ENCODE data around the gene SLC19A1.
A peak's percentile ranks its signal among the peaks of the same experiment; 100 is the strongest.

SLC19A1 gene

DNA sequence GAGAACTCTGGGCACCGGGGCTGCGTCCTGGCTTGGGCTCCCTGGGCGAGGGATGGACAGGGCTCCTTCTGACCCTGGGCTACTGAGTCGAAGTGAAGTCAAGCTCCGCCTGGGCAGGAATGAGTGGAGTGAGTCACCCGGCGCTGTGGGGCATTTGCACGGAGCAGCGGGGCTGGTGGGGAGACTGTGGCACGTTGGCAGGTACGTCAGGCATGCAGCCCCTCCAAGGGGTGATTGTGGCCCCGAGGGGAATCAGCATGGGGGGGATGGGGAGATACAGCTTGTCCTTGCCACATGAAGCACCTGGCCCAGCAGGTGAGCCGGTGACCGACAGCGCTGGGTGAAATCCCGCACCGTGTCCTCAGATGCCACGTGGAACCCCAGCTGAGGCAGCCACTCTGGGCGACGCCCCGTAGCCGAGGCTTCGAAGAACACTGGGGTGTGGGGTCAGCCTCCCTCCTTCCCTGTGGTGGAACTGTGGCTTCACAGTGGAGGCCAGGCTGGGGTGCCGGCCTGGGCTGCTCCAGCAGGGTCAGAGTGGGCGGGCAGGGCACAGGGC lies 74.9 kb downstream of the SLC19A1 start:
- no peak for DNase-seq (ENCODE audit: low read depth in 2 of 2)

DNA sequence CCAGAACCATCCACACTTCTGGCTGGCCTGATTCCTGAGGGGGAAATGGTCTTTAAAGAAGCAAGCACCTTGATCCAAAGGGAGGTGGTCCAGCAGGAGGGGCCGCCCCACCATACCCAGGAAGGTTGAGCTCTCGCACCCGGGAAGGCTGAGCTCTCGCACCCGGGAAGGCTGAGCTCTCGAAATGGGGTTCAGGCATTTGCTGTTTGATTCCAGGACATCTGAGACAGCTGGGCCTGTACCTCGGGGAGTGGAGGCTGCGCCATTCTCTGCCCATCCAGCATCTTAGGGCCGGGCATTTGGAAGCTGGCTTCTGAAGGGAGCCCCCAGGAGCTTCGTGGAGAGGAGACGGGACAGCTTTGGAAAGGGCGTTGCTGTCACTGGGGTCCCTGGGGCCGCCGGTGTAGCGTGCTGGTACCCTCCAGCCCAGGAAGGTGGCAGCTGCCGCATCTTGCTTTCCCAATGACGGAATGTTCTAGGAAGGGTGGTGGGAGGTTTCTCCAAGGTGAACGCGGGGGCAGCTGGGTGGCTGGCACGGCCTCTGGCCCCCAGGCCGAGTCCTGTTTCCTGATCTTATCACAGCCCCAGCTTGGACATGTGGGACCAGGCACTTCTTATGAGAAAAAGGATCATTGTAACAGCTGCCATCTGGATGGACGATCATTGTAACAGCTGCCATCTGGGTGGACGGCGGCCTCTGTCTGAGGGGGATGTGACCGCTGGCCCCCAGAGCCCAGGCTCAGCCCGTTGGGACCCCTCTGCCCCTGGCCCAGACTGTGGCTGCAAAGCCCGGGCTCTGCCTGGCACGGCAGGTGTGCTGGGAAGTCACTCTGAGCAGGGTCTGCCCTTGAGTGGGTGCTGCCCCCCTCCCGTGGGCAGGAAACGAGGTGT lies 75.7 kb downstream of the SLC19A1 start:
- no peak for DNase-seq (ENCODE audit: low read depth in 2 of 2)

GRCh38 chr21:45465611-45466329 lies 76.5 kb downstream of the SLC19A1 start:
- DNase-seq (ENCODE audit: low read depth in 2 of 2), result no peak

DNA sequence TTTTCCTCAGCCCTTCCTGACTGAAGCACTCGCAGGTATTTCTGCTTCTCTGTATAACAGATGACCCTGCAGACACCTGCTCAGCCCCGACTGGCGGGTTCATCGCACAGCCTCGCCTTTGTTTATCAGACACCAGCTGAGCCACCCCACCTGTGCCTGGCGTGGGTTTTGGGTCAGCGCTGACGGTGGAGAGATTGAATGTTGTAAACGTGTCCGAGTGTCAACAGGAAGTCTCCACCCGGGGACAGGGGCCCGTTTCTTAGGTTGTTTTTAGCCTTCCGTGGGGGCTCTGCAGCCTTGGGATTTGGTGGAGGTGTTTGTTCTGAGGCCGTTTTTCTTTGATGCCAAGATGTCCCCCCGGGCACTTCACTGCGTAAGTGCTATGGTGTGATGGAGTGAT lies 77.1 kb downstream of the SLC19A1 start:
- DNase-seq (ENCODE audit: low read depth in 2 of 2), result no peak

- no peak for DNase-seq (ENCODE audit: low read depth in 2 of 2)
Measured at GRCh38 chr21:45464309-45464708, 77.9 kb downstream of the SLC19A1 start.

GRCh38 chr21:45463871-45464270 lies 78.4 kb downstream of the SLC19A1 start:
- no peak for DNase-seq (ENCODE audit: low read depth in 2 of 2)

- no peak for DNase-seq (ENCODE audit: low read depth in 2 of 2)
Measured at GRCh38 chr21:45461806-45462341, 80.4 kb downstream of the SLC19A1 start.

- DNase-seq (ENCODE audit: low read depth in 2 of 2), result no peak
Measured at GRCh38 chr21:45461369-45461750, 80.9 kb downstream of the SLC19A1 start.

GRCh38 chr21:45460611-45461368 lies 81.5 kb downstream of the SLC19A1 start:
- DNase-seq (ENCODE audit: low read depth in 2 of 2), result peak; percentile 63

- DNase-seq (ENCODE audit: low read depth in 2 of 2), result no peak
Measured at GRCh38 chr21:45460011-45460565, 82.2 kb downstream of the SLC19A1 start.

DNA sequence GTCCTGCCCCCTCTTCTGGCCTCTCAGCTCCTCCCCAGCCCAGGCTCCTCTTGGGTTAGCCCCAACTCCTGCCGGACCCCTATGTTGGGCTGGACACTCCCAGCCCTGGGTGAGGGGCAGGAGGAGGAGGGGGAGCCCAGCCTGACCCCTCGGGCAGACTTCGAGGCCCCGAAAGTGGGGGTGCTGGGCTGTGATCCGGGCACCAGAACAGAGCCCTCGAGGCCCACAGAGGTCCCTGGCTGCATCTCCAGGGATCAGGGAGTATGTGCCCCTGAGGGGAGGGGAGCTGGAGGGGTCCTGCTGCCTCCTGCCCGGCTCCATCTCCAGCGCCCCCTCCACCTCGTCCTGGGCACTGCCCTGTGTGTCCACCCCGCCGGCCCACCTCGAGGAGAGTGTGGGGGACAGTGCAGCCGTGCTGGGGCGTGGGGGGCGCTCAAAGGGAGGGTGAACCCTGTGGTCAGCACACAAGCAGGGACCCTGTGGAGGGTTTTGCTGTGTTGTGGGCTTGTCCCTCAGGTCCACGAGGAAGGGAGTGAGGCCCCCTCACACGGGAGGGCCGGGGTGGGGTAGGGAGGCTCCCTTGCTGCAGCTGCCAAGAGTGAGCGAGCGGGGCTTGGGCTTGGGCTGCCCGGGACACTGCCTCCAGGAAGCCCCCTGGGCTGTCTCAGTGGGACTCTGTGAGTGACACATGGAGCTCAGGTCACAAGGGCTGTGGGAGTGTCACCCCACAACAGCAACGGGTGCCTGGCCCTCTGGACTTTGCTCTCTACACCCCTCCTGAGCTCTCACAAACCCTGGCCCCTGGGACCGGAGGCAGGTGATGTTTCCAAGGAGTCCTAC lies 82.8 kb downstream of the SLC19A1 start:
- DNase-seq (ENCODE audit: low read depth in 2 of 2), result no peak

DNA sequence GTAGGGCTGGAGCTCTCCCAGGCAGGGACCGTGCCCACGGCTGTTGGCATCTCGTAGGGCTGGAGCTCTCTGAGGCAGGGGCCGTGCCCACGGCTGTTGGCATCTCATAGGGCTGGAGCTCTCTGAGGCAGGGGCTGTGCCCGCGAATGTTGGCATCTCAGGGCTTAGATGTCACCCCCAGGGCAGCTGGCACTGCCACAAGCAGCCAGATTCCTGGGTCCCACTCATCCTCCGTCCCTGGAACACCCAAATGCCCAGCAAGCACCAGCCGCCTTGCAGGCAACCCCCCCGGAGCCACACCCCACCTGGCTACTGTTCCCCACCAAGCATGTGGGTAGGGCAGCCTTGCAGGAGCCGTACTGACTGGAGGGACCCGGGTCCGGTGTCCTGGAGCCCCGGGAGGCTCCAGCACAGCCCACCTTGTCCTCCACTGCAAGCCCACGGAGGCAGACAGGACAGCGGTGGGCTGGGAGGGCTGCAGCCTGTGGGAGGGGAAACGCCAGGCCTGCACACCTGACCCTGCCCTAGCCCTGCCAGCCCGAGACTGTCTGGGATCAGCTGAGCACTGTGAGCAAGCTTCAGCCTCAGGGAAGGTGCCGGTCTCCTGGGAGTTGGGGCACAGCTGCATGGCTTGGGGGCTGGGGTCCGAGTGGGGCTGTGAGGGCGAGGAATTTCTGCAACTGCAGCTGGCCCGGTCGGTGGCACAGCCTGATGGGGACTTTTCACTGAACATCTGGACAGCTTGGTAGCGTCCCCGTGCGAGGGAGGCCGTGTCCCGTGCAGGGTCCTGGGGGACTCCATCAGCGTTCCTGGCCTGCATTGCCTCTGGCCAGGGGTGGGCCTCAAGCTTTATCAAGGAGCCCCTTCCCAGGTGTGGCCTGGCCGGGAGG lies 83.7 kb downstream of the SLC19A1 start:
- no peak for DNase-seq (ENCODE audit: low read depth in 2 of 2)

- DNase-seq (ENCODE audit: low read depth in 2 of 2), result no peak
Measured at GRCh38 chr21:45457832-45458172, 84.4 kb downstream of the SLC19A1 start.

DNA sequence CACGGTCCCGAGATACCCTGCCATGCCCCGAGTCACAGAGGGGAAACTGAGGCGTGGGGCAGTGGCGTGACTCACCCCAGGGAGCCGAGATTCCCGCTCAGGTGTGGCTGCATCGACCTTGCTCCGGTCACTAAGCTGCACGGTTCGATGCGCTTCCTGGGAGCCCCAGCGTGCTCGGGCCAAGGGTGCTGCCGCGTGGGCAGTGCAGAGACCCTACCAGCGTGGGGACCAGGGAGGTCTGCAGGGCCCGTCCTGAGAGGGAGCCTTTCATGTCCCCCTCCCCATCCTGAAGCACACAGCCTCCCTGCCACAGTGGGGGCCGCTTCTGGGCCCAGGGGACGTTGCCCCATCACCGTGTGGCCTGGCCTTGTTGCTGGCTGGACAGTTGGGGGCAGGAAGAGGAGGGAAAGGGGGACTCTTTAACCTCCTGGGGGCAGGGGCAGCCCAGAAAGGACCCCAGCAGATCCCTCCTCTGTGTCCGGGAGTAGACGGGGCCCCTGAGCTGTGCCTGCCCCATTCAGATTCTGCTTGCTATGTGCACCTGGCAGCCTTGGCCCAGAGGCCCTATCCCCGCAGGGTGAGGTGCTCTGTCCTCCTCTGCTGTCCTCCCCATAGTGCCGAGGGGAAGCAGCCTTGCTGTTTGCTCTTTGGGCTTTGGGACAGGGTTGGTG lies 84.9 kb downstream of the SLC19A1 start:
- DNase-seq (ENCODE audit: low read depth in 2 of 2), result no peak

DNA sequence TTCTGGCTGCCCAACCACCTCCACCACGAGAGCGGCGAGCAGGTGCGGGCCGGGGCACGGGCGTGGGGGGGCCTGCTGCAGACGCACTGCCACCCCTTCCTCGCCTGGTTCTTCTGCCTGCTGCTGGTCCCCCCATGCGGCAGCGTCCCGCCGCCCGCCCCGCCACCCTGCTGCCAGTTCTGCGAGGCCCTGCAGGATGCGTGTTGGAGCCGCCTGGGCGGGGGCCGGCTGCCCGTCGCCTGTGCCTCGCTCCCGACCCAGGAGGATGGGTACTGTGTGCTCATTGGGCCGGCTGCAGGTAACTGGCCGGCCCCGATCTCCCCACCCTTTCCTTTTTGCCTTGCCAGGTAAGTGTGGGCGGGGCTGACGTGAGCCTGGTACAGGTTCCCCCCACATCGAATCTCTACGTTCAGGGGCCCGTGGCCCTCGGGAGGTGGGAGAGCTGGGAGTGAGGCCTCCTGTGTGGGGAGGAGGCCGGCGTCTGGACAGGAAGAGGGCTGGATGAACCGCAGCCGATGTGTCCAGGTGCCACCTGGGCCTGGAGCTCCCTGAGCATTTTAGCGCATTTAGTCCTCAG lies 85.6 kb downstream of the SLC19A1 start:
- DNase-seq (ENCODE audit: low read depth in 2 of 2), result no peak

DNA sequence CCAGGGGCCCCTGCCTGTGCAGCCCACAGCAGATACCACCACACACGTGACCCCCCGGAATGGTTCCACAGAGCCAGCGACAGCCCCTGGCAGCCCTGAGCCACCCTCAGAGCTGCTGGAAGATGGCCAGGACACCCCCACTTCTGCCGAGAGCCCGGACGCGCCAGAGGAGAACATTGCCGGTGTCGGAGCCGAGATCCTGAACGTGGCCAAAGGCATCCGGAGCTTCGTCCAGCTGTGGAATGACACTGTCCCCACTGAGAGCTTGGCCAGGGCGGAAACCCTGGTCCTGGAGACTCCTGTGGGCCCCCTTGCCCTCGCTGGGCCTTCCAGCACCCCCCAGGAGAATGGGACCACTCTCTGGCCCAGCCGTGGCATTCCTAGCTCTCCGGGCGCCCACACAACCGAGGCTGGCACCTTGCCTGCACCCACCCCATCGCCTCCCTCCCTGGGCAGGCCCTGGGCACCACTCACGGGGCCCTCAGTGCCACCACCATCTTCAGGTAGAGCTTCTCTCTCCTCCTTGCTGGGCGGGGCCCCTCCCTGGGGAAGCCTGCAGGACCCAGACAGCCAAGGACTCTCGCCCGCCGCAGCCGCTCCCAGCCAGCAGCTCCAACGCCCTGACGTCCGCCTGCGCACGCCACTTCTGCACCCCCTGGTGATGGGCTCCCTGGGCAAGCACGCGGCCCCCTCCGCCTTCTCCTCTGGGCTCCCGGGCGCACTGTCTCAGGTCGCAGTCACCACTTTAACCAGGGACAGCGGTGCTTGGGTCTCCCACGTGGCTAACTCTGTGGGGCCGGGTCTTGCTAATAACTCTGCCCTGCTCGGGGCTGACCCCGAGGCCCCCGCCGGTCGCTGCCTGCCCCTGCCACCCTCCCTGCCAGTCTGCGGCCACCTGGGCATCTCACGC lies 86.3 kb downstream of the SLC19A1 start:
- no peak for DNase-seq (ENCODE audit: low read depth in 2 of 2)

DNA sequence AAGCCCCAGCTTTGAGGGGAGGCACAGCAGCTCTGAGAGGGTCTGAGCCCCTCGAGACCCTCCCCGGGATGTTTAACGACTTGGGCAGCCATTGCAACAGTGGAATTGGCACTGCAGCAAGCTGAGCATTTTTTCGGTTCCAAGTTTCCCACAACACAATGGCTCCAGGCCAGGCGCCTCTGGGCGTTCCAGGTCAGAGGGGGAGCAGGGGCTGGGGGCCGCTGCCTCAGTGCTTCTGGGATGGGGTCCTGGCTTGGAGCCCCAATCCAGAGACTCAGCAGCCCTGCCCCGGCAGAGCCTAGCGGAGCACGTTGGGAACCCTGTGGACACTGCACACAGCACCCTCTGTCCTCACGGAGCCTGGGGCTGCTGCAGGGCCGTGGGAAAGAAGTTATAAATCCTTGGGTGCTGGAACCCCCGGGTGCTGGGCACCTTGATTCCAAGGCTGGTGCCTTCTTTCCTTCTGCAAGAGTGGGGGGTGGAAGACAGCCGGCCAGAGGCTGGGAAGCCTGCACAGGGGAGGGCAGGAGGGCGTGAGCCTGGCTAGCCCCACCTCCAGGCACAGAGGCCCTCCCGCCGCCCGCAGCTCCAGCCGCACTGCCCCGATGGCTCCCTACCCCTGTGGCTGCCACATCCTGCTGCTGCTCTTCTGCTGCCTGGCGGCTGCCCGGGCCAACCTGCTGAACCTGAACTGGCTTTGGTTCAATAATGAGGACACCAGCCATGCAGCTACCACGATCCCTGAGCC lies 87.1 kb downstream of the SLC19A1 start:
- no peak for DNase-seq (ENCODE audit: low read depth in 2 of 2)
